Psoas muscle (tissue), 8 donors: ENCODE results near the gene TNS2. TPM values are rescaled to one million over a fixed set of nuclear protein-coding genes. Genes with fewer than 3 reads are reported as not detected.

Source experiments
- ATAC-seq, 4 donors: fragments of 200-7000 bp; cut with Tn5 transposase; one replicate each; pipeline ENCODE4 v1.9.1; 2020; ENCODE audit warnings: moderate library complexity in 3 of 4, mild to moderate bottlenecking in 2 of 4
- DNase-seq, 2 donors: peaks; one replicate each; pipeline ENCODE4 v3.0.0-alpha.2; 2020
- H3K27ac ChIP-seq: fragments of 200-600 bp; one replicate; pipeline ENCODE4 v1.8.0; 2022
- H3K27me3 ChIP-seq, 3 donors: fragments of 200-600 bp in 1 of 3; one replicate each; pipeline versions ENCODE4 v1.6.1 to v1.8.0; 2013 to 2022; ENCODE audit warnings: low read length in 2 of 3, mild to moderate bottlenecking in 2 of 3, moderate library complexity in 1 of 3; ENCODE audit not compliant: insufficient read depth in 3 of 3
- H3K36me3 ChIP-seq, 2 donors: fragments of 200-600 bp in 1 of 2; one replicate each; pipeline versions ENCODE4 v1.6.1 to v1.8.0; 2013 to 2022; ENCODE audit warnings: low read depth in 1 of 2, mild to moderate bottlenecking in 1 of 2, moderate library complexity in 1 of 2; ENCODE audit not compliant: insufficient read depth in 1 of 2
- H3K4me1 ChIP-seq: fragments of 200-600 bp; one replicate; pipeline ENCODE4 v1.8.0; 2022
- H3K4me3 ChIP-seq: fragments of 200-600 bp; one replicate; pipeline ENCODE4 v1.8.0; 2022; ENCODE audit warnings: mild to moderate bottlenecking
- H3K9me3 ChIP-seq: fragments of 200-600 bp; one replicate; pipeline ENCODE4 v1.8.0; 2022
- CTCF ChIP-seq: fragments of 200-600 bp; IDR thresholded peaks from one replicate; pipeline ENCODE4 v1.8.0; 2022; ENCODE audit warnings: antibody characterized with exemption
- WGBS, 3 donors: extraction: QIAGEN DNeasy Blood & Tissue Kit; methylation state at CpG; one replicate each; pipeline versions ENCODE4 v1.1.6 to v1.1.7; 2013; 5-methylcytosine and 5-hydroxymethylcytosine counted together
- intact Hi-C, 2 donors: fragments of 100-400 bp; cut with DNase I; formaldehyde crosslinking; loops; one replicate each; pipeline versions ENCODE4 v1.11.0 to v1.14.2; 2022
- polyA plus RNA-seq, 3 donors: library from polyadenylated mRNA; stranded (reverse); fragments of 200-250 nt; gene quantifications; one replicate each; pipeline ENCODE4 v1.2.3, GENCODE V29; 2013
- total RNA-seq, 4 donors: library from RNA; stranded (reverse); fragmentation: NEBNext Ultra II Directional in 2 of 4; extraction: Animal tissue kit (Norgen Biotek cat#: 25700) in 2 of 4; gene quantifications; one replicate each; pipeline versions ENCODE4 v1.2.1 to v1.2.4, GENCODE V29; 2021 to 2023
- donor health status: healthy with polysubstance abuse.
- donor health status: DM: no; HTN: no; CAD: no; lungs with moderate emphysema.
- donor health status: Bipolar disorder and iron deficiency.
- donor health status: healthy.
- donor health status: DM: yes; HTN: yes; CAD: no.
- donor health status: DM: no; HTN: no; CAD: no.
- donor health status: DM: no; HTN: no; CAD: no.
- donor health status: DM: yes; HTN: yes; CAD: no.

The TNS2 gene
- total and polyA plus RNA-seq, 7 donors: 37.7 to 132 (median 48.9) TPM

GRCh38 chr12:53050426-53051057 is 677 bp downstream of the TNS2 start:
- Histone ChIP-seq H3K27ac (peak overlapping the region; percentile 97), H3K27me3 (no peaks in the 10 kb centered on the region), H3K36me3 (peaks cover 0 to 9% of the 10 kb centered on the region in 2 donors), H3K4me1 (peaks cover 72% of the 10 kb centered on the region), H3K9me3 (no peaks in the 10 kb centered on the region), H3K4me3 (peak overlapping the region; percentile 86)
- 35 to 44% (median 39%) methylated on average over 2 of the region's 2 CpGs for WGBS, 3 donors
- no peak for ATAC-seq
- TF ChIP-seq CTCF: no peak
- DNase-seq: peak in 1 of 2 donors; percentile 41
- intact Hi-C loops: no loop called here

GRCh38 chr12:53051058-53051880 is 1.4 kb downstream of the TNS2 start:
- H3K4me3 ChIP-seq: peak overlapping the region; percentile 86
- H3K36me3 ChIP-seq: peaks cover 0 to 17% of the 10 kb centered on the region in 2 donors
- H3K4me1 ChIP-seq: peaks cover 64% of the 10 kb centered on the region
- no peaks in the 10 kb centered on the region for H3K9me3 ChIP-seq
- intact Hi-C loops: no loop called here
- ATAC-seq (peak; percentile 18 to 50 (median 38)), DNase-seq (peak; percentile 84 to 95)
- peak; percentile 30 for TF ChIP-seq CTCF
- no peaks in the 10 kb centered on the region for H3K27me3 ChIP-seq
- H3K27ac ChIP-seq: peak overlapping the region; percentile 97
- WGBS, 3 donors: 2 to 6% (median 5%) methylated on average over 11 of the region's 11 CpGs

GRCh38 chr12:53051881-53052412 is 2.1 kb downstream of the TNS2 start:
- Histone ChIP-seq H3K4me1 (peaks cover 62% of the 10 kb centered on the region), H3K9me3 (no peaks in the 10 kb centered on the region), H3K4me3 (peak overlapping the region; percentile 86), H3K36me3 (peaks cover 0 to 23% of the 10 kb centered on the region in 2 donors), H3K27ac (peak overlapping the region; percentile 97), H3K27me3 (no peaks in the 10 kb centered on the region)
- WGBS, 3 donors: 14 to 26% (median 14%) methylated on average over 7 of the region's 7 CpGs
- peak in 1 of 2 donors; percentile 69 for DNase-seq
- no peak for TF ChIP-seq CTCF
- intact Hi-C loops: no loop called here
- no peak for ATAC-seq

- H3K36me3 ChIP-seq: peaks cover 0 to 30% of the 10 kb centered on the region in 2 donors
- DNase-seq: peak; percentile 92 to 97
- intact Hi-C loops: no loop called here
- ATAC-seq: peak; percentile 33 to 49 (median 42)
- WGBS, 3 donors: 15 to 24% (median 19%) methylated on average over 10 to 11 of the region's 11 CpGs
- no peaks in the 10 kb centered on the region for H3K9me3 ChIP-seq
- peaks cover 61% of the 10 kb centered on the region for H3K4me1 ChIP-seq
- peak overlapping the region; percentile 86 for H3K4me3 ChIP-seq
- TF ChIP-seq CTCF: no peak
- no peaks in the 10 kb centered on the region for H3K27me3 ChIP-seq
- H3K27ac ChIP-seq: peak overlapping the region; percentile 97
Observed at GRCh38 chr12:53052419-53053217, 2.8 kb downstream of the TNS2 start.
